ENCODE results near the gene OPN4. TPM values are rescaled to one million over a fixed set of nuclear protein-coding genes. Genes with fewer than 3 reads are reported as not detected.

OPN4 gene
- total RNA-seq, 4 donors from 2014 or later = 1.1 TPM; not detected in 3

- ATAC-seq (ENCODE audit: low FRiP score) (no peak), DNase-seq (ENCODE audit: low spot score) (no peak)
- TF ChIP-seq CTCF (IDR thresholded peaks at IDR 0.05) = no peak
Measured at GRCh38 chr10:86693275-86693674, 38.9 kb downstream of the OPN4 start.

- DNase-seq (ENCODE audit: low spot score) (no peak), ATAC-seq (ENCODE audit: low FRiP score) (peak; percentile 58)
Measured at GRCh38 chr10:86693721-86694369, 39.5 kb downstream of the OPN4 start.

GRCh38 chr10:86698207-86698940 lies 44.0 kb downstream of the OPN4 start:
- DNase-seq (ENCODE audit: low spot score) (no peak), ATAC-seq (ENCODE audit: low FRiP score) (no peak)
- TF ChIP-seq CTCF (IDR thresholded peaks at IDR 0.05) = no peak

More at GRCh38 chr10:86693721-86694369, 39.5 kb downstream of the OPN4 start:
- peak in 1 of 3 donors; percentile 36 for TF ChIP-seq CTCF (IDR thresholded peaks at IDR 0.05)

GRCh38 chr10:86699125-86699524 lies 44.8 kb downstream of the OPN4 start:
- peak; percentile 24 for ATAC-seq (ENCODE audit: low FRiP score)
- no peak for DNase-seq (ENCODE audit: low spot score)
- no peak for TF ChIP-seq CTCF (IDR thresholded peaks at IDR 0.05)

GRCh38 chr10:86699541-86699940 lies 45.2 kb downstream of the OPN4 start:
- DNase-seq (ENCODE audit: low spot score) (no peak), ATAC-seq (ENCODE audit: low FRiP score) (peak; percentile 60)
- TF ChIP-seq CTCF (IDR thresholded peaks at IDR 0.05) = no peak

- ATAC-seq (ENCODE audit: low FRiP score) = peak; percentile 8
Measured at GRCh38 chr10:86699991-86700840, 45.9 kb downstream of the OPN4 start.

More at GRCh38 chr10:86699991-86700840, 45.9 kb downstream of the OPN4 start:
- no peak for TF ChIP-seq CTCF (IDR thresholded peaks at IDR 0.05)
- DNase-seq (ENCODE audit: low spot score) = no peak

All from omental fat pad (tissue), 4 donors.